ENCODE results near the gene LRRC23. TPM values are rescaled to one million over a fixed set of nuclear protein-coding genes. Genes with fewer than 3 reads are reported as not detected.
"Not testable (repeated sequence)": the region's sequence is repeated elsewhere in the genome, so short reads cannot be mapped to it uniquely, and the experiment has no call there.

LRRC23 gene
- total RNA-seq, 1 donor from 2014 or later, result 14.5 TPM

DNA sequence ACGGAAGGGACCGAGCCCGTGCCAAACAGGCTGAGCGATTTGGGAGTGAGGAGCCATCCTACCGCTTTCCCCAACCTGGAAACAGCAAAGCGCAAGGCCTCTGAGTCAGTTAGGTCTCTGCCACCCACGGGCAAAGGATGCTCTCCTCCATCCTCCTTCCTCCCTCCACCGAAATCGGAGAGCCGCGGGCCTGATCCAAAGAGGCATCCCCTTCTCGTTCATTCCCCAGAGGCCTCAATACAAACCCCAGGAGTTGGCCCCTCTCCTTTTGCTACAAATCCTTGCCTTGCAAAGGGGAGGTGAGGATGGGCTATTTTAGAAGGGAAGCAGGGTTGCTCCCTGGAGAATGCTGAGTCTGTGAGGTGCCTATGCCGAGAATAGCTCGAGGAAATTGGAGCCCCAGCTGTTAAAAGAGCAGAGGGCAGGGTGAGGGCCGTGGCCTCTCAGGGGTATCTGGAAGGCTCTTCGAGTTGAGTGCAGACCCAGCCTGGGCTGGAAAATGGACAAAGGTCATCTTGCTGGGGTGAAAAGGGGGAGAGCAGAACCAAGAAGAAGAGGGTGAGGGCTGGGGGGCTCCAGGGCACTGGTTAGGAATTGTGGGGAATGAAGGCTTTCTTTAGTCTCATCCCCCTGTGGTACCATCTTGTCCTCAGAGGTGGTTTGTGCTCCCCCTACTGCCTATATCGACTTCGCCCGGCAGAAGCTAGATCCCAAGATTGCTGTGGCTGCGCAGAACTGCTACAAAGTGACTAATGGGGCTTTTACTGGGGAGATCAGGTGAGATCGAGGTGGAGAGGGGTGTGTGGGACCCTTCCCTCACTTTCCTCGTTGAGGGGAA, 36.2 kb upstream of the LRRC23 start:
- DNase-seq (ENCODE audit: low read depth), result no peak
- TF ChIP-seq, protein P1, sequence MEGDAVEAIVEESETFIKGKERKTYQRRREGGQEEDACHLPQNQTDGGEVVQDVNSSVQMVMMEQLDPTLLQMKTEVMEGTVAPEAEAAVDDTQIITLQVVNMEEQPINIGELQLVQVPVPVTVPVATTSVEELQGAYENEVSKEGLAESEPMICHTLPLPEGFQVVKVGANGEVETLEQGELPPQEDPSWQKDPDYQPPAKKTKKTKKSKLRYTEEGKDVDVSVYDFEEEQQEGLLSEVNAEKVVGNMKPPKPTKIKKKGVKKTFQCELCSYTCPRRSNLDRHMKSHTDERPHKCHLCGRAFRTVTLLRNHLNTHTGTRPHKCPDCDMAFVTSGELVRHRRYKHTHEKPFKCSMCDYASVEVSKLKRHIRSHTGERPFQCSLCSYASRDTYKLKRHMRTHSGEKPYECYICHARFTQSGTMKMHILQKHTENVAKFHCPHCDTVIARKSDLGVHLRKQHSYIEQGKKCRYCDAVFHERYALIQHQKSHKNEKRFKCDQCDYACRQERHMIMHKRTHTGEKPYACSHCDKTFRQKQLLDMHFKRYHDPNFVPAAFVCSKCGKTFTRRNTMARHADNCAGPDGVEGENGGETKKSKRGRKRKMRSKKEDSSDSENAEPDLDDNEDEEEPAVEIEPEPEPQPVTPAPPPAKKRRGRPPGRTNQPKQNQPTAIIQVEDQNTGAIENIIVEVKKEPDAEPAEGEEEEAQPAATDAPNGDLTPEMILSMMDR (conservative IDR thresholded peaks at IDR 0.05; ENCODE audit: low read depth, low read length), result peak; percentile 32
- H3K4me3 ChIP-seq (ENCODE audit: low read depth, low read length), result peak overlapping the region; percentile 89

DNA sequence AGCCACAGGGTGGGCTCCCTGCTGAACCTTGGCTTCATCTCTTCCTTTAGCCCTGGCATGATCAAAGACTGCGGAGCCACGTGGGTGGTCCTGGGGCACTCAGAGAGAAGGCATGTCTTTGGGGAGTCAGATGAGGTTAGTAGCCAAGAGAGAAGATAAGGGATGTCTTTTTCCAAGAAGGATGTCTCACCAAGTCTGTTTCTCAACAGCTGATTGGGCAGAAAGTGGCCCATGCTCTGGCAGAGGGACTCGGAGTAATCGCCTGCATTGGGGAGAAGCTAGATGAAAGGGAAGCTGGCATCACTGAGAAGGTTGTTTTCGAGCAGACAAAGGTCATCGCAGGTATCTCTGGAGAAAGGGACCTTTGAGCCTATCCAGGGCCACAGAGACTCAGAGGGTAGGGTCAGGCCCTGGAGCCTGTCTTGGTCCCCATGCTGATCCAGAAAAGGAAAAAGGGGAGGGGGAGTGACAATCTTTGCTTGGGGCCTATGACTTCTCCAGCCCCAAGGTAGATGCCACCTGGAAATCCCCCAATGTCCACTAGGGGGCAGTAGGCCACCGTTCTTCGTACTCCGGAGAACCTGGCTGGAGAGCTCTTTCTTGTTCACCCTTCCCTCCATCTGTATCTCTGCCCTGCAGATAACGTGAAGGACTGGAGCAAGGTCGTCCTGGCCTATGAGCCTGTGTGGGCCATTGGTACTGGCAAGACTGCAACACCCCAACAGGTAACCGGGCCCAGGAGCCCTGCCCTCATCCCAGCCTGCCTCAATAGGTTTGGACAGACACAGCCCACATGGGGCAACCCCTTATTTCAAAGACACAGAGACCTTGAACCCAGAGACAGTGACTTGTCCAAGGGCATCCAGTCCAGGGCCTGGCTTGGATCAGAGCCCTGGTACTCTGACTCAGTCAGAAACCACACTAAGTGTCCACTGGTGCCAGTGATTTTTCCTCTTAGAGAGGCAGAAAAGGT, 35.3 kb upstream of the LRRC23 start:
- no peak for DNase-seq (ENCODE audit: low read depth)
- TF ChIP-seq, protein P1 (conservative IDR thresholded peaks at IDR 0.05; ENCODE audit: low read depth, low read length), result peak; percentile 90

GRCh38 chr12:6870304-6870703, 34.3 kb upstream of the LRRC23 start:
- DNase-seq (ENCODE audit: low read depth); H3K4me3 ChIP-seq (ENCODE audit: low read depth, low read length): not testable (repeated sequence)

More for the DNA sequence above, 35.3 kb upstream of the LRRC23 start:
- peak overlapping the region; percentile 89 for H3K4me3 ChIP-seq (ENCODE audit: low read depth, low read length)

DNA sequence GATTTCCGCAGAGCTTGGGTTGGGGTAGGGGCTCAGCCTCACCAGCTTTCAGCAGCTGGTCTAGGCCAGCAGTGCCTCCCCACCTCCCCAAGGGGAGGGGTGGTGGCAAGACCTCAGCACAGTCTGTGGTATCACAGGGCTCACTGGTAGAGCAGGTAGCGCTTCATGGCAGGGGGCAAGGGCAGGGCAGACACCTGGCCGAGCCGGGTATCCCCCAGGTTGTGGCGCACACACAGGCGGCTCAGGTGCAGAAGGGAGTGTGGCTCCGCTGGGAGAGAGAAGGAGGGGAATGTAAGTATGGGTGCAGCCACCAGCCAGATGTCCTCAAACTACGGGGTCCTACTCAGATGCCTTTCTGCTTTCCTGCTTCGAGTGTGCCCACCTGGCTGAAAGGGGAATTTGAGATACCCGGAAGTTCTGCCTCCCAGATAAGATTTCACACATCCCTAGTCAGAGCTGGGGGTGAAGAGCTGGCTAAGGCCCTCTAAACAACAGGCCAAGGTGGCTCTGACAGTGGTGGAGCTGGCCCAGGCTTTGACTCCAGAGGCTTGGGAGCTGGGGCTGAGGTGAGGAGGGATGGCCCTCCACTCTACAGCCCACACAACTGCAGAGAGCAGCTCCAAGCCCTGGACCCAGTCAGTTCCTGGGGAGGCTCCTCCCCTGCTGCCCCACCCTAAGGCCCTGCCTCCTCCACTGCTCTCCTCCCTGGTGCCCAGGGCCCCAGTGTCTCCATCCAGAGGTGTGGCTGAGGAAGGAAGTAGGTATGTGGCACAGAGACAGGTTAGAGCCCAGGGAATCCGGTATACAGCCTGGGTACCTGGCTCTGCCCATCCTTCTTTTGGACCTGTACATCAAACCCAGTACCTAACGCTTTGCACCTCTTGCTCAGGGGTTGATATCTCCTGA, 33.3 kb upstream of the LRRC23 start:
- TF ChIP-seq, protein P1 (conservative IDR thresholded peaks at IDR 0.05; ENCODE audit: low read depth, low read length), result peak; percentile 3
- H3K4me3 ChIP-seq (ENCODE audit: low read depth, low read length), result peak overlapping the region; percentile 92
- DNase-seq (ENCODE audit: low read depth), result no peak

DNA sequence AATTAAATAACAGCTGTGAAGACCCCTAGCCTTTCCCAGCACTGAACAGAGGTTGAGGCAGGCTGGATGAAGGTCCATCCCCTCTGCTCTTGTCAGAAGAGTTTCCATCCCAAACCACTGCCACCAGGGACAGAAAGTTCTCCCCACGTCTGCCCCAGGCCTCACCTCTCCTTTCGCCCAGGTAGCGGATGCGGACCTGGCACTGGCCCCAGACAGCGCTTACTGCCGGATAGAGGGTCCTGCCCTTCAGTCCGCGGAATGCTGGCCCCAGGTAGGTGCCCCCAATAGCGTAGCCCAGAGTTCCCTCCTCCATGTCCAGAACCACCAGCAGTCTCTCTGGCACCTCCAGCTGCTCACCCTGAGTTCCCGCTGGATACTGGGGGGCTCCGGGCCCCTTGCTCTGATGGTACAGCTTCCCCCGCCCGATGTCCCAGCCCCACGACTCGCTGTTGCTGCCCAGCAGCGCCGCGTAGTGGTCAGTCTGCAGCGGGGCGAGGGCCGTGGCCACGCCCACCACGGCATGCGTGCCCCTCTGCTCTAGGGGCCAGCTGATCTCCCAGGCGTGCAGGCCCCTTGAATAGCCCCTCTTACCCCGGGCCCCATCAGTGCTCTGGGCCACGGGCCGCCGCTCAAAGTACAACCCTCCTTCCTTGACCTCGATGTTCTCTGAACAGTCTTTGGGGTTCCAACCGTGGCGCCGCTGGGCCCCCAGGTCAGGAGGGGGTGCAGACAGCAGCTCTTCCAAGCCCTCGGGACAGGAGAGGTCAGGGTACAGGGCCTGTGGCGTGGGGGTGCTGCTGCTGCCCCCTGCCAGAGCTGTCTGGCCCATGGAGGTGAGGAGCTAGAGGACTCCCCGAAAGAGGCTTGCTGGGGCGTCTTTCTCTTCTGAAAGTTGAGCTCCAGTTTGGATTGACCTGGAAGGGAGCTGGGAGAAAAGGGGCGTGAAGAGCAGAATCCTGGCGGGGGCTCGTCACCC, 32.3 kb upstream of the LRRC23 start:
- TF ChIP-seq, protein P1 (conservative IDR thresholded peaks at IDR 0.05; ENCODE audit: low read depth, low read length), result peak; percentile 92
- peak overlapping the region; percentile 92 for H3K4me3 ChIP-seq (ENCODE audit: low read depth, low read length)
- no peak for DNase-seq (ENCODE audit: low read depth)

Data from epithelial cell of proximal tubule (primary cell).